Loucy (cell line): ENCODE data around the gene COL5A1.

Source experiments
- EZH2phosphoT487 ChIP-seq: fragments of 200-600 bp; IDR thresholded peaks from 2 replicates; pipeline ENCODE4 v1.6.1; 2018; ENCODE audit warnings: antibody characterized with exemption, mild to moderate bottlenecking, moderate library complexity, borderline replicate concordance
- TF ChIP-seq, protein P1 (sequence below): fragments of 200-600 bp; sonication (generic); conservative IDR thresholded peaks from 2 replicates; pipeline ENCODE4 v1.5.1; 2014; ENCODE audit warnings: mild to moderate bottlenecking, antibody characterized with exemption, low read length

DNA sequence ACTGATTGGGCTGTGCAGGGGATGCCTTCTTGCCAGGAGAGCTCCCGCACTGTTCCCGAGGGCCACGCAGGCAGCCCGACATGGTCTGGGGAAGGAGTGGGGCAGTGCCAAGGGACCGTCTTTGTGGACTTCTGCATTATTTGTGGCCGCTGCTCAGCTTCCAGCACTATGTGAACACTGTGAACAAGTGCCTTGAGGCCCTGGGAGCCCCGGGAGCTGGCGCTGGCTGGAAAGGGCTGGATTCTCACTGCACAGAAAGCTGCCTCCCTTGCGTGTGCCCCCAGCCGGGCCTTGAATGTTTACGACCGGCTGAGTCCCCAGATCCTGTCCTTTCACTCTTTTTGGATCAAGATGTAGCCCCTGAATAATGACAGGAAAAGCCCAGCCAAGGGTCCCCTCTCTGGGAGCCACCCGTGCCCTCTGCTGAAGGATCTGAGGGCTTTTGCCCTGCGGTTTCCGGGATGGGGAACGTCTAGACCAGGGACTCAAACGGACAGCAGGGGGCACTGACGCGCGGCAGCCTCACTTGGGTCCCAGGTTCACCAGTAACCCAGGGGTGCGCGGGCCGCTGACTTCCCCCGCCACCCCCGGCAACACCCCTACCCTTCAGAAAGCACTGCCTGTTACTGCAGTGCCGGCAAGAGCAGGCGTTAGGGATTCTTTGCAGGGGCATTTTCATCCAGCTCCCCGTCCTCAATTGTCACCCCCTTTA lies 140.1 kb downstream of the COL5A1 start:
- no peak for TF ChIP-seq EZH2phosphoT487
- TF ChIP-seq, protein P1, sequence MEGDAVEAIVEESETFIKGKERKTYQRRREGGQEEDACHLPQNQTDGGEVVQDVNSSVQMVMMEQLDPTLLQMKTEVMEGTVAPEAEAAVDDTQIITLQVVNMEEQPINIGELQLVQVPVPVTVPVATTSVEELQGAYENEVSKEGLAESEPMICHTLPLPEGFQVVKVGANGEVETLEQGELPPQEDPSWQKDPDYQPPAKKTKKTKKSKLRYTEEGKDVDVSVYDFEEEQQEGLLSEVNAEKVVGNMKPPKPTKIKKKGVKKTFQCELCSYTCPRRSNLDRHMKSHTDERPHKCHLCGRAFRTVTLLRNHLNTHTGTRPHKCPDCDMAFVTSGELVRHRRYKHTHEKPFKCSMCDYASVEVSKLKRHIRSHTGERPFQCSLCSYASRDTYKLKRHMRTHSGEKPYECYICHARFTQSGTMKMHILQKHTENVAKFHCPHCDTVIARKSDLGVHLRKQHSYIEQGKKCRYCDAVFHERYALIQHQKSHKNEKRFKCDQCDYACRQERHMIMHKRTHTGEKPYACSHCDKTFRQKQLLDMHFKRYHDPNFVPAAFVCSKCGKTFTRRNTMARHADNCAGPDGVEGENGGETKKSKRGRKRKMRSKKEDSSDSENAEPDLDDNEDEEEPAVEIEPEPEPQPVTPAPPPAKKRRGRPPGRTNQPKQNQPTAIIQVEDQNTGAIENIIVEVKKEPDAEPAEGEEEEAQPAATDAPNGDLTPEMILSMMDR = peak; percentile 44
